GM19025 (cell line): ENCODE results near the gene PRAMEF9.
"Not testable (repeated sequence)": the region's sequence is repeated elsewhere in the genome, so short reads cannot be mapped to it uniquely, and the experiment has no call there.

Experiments used
- ATAC-seq: cut with Tn5 transposase; IDR thresholded peaks from one replicate; pipeline ENCODE4 v1.9.1; 2021; ENCODE audit warnings: mild to moderate bottlenecking, low read depth, moderate library complexity; ENCODE audit not compliant: unreplicated experiment

The PRAMEF9 gene

DNA sequence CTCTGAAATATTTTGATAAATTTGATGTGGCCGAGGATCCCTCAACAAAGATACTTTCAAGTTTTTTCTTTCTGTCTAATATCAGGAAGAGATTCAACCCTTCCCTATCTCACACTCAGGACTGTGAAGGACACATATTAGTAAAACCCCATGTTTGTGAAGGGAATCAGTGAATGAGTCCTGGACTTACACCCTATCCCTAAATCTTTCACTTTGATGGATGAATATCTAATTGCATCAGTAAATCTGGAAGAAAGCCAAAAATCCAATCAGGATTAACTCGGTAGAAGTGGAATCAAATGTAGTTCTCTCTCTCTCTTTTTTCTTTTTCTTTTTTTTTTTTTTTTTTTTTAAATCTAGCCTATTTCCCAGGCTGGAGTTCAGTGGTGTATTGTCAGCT is at the start of gene PRAMEF9:
TSS of gene PRAMEF9 (plus strand) at position 301 of the 400 bp plus-strand sequence. CDS start 3,433 bp downstream, outside the sequence.
- not testable (repeated sequence) for ATAC-seq

DNA sequence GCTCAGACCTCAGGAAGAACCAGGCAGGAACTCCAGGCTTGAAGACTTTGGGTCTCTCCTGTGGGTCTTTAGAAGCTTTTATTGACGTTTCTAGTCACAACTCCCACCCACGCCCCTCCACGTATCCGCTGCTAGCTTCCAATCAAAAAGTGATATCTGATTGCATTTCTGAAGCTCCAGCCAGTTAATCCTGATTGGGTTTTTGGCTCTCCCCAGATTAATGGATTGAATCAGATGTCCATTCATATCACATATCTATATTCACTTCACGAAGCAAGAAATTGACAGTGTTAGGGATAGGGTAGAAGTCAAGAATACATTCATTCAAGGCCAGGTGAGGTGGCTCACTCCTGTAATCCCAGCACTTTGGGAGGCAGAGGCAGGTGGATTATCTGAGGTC is 15.7 kb upstream of the PRAMEF9 start, which contains the start of gene PRAMEF26:
TSS of gene PRAMEF26 (minus strand) at position 101 of the 400 bp plus-strand sequence. CDS start 2,914 bp downstream, outside the sequence.
- ATAC-seq, result not testable (repeated sequence)

DNA sequence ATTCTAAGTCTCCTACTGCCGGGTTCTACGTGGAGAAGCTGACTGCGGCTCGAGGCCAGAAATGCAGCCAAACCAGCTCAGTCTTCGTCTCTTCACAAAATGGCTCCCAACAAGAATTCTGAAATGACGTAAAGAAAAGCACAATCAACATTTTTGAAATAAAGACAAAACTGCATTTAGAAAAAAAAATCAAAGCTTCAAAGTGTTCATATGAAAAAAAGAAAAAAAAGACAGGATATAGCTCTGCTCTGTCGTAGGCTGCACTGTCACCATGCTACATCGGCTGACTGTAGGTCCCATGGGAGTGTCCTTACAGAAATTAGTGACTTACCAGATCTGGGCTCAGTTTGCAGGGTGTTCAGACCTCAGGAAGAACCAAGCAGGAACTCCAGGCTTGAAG is 6.1 kb upstream of the PRAMEF9 start, which contains the start of gene HNRNPCL4:
TSS of gene HNRNPCL4 (minus strand) at position 101 of the 400 bp plus-strand sequence. CDS start 164 bp downstream, outside the sequence.
- ATAC-seq, result not testable (repeated sequence)

DNA sequence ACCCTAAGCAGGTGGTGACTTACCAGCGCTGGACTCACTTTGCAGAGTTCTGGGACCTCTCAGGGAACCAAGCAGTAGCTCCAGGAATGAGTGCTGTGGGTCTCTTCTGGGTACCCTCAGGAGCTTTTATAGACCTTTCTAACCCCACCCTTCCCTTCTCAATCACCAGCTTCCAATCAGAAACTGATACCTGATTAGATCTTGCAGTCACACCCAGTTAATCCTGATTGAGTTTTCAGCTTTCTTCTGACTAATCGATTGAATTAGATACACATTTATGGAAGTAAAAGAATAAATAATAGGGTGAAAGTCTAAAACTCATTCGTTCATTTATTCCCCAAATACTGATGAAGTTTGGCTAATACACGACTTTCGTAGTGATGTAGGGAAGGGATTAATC is 29.7 kb downstream of the PRAMEF9 start, which contains the start of gene PRAMEF13:
TSS of gene PRAMEF13 (minus strand) at position 101 of the 400 bp plus-strand sequence. CDS start 1,820 bp downstream, outside the sequence.
- ATAC-seq, result not testable (repeated sequence)

DNA sequence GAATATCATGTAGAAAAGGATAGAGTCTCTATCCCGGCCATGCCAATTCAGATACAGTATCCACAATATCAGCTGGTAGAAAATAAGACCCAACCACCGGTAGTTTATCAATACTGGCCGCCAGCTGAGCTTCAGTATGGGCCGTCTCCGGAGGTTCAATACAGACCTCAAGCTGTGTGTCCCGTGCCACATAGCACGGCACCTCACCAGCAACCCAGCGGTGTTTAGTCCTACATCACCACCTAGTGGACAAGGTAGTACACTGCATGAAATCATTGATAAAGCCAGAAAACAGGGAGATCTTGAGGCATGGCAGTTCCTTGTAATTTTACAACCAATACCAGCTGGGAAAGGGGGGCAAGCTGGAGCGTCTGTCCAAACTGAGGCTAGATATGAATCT is 37.1 kb downstream of the PRAMEF9 start:
- ATAC-seq, result not testable (repeated sequence)

DNA sequence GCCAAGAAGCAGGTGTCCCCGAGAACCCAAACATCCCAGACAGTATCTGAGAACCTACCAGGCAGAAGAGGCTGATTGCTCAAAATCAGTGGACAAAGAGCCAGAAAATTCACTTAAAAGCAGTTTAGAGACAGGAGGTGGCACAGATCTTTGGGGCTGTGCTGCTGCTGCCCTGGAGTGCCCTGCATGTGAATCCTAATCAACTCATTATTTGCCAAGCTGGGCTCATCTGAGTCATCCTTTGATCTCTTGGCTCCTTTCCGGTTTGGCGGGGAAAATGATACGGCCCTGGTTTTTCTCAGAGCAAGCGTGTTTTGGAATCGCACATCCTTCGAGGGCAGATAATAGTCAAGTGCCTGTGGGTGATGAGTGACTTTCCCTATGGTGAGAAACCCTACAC is 45.0 kb downstream of the PRAMEF9 start:
- ATAC-seq, result not testable (repeated sequence)

DNA sequence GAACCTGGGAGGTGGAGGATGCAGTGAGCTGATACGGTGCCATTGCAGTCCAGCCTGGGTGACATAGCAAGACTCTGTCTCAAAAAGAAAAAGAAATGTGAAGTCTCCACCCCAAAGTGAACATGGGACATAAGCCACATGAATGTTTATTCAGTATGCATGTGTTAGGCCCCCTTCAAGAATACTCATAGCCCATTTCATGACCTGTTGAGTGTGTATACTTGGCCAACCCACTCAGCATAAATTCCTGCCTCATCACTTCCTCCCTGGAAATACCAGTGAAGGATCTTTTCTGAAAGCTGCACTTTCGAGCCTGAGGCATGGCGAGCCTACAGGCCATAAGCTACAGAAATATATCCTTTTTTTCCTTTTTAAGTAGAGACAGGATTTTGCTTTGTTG is 47.6 kb downstream of the PRAMEF9 start:
- ATAC-seq, result not testable (repeated sequence)

DNA sequence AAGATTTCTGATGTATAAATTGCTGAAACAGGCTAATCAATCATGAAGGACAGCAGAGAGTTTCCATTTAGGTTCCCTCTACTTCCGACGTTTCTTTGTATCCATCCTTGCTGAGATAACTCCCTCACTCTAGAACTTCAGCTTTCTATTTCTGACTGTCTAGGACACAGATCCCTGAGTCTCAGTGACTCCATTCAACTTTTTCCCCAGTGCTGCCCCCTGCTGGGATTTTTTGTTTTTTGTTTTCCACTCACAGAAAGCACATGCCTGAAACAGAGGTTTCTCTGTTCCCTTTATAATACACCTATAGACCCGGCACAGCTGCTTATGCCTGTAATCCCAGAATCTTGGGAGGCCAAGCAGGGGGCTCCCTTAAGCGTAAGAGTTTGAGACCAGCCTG is 51.1 kb downstream of the PRAMEF9 start:
- not testable (repeated sequence) for ATAC-seq

DNA sequence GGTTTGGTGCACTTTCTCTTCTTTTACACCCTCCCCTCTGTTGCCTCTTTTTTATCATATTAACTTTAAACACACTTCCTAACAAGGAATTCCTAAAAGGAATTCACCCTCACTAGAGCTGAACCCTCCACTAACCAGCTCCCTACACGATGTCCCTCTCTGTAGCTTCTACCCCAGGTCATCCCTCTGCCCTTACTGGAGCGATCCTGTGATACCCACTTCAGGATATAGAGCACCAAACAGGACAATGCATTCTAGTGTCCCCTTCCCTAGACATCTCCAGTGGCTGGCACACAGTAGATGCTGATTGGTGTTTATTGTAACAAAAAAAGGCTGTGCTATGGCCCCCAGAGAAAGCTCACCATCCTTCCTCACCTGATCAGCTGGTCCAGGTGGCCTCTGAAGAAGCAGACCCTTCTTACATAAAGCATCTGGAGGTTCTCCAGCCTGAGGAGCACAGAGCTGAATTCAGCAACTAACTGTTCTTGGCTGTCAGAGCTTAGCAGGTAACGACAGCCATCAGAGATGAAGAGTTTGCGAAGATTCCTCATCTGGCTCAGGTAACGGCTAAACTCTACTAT is 52.9 kb downstream of the PRAMEF9 start:
- no peak for ATAC-seq

DNA sequence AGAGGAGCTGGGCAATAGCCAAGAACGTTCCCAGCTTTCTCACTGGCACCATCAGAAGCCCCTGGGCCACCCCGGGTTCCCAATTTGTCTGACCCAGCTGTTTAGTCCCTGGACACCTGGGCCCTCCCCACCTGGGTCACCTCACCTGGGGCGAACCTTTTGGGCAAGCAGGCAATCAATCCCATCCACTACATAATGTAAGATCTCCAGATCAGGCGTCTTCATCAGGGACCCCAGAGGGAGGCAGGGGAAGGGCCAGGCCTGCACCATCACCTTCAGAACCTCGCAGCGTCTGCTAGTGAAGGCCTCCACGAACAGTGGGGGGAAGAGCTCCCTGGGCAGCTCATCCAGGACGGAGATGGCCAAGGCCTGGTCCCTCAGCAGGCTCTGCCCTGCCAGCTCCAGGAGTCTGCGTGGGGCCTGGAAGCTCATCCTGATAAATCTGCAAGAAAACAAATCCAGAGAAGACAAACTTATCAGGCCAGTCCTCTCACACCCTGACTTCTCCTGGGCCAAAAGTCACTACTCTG is 54.1 kb downstream of the PRAMEF9 start, which contains the start of gene PRAMEF18:
TSS of gene PRAMEF18 (minus strand) at position 480 of the 530 bp plus-strand sequence. CDS start at position 432, 48 bp downstream.
- not testable (repeated sequence) for ATAC-seq

DNA sequence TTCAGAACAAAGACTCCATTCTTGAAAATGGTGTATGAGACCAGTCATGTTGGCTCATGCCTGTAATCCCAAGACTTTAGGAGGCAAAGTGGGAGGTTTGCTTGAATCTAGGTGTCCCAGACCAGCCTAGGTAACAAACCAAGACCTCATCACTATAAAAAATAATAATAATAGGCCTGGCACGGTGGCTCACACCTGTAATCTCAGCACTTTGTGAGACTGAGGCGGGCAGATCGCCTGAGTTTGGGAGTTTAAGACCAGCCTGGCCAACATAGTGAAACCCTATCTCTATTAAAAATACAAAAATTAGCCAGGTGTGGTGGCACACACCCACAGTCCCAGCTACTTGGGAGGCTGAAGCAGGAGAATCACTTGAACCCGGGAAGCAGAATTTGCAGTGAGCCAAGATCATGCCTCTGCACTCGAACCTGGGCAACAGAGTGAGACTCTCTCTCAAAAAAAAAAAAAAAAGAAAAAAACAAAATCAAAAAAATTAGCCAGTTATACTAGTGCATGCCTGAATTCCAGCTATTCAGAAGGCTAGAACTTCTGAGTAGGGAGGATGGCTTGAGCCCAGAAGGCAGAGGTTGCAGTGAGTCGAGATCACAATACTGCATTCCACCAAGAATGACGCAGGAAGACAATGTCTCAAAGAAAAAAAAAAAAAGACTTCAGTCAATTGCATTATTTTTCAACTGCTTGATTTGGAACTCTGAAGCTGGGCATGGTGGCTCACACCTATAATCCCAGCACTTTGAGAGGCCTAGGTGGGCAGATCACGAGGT is 55.8 kb downstream of the PRAMEF9 start:
- ATAC-seq, result not testable (repeated sequence)

DNA sequence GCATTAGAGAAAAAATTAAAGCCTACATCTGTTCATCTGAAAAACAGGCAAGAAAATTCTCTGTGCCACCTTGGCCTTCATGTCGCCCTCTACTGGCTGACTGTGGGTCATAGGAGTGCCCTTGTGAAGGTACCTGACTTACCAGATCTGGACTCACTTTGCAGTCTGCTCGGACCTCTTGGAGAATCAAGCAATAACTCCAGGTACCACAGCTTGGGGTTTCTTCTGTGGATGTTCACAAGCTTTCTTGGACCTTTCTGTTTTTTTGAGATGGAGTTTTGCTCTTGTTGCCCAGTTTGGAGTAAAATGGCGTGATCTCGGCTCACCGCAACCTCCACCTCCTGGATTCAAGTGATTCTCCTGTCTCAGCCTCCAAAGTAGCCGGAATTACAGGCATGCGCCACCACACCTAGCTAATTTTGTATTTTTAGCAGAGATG is 56.7 kb downstream of the PRAMEF9 start:
- no peak for ATAC-seq
